ENCODE data around the gene UBR1. TPM values are rescaled to one million over a fixed set of nuclear protein-coding genes. Genes with fewer than 3 reads are reported as not detected.

UBR1 gene
- total RNA-seq, 1 experiment from 2014 or later: 18.9 TPM

- DNase-seq (ENCODE audit: low spot score): no peak
- no peak for ATAC-seq
- Mint-ChIP-seq H3K9me3 (peaks cover 21% of the 10 kb centered on the region), H3K36me3 (peaks cover 55% of the 10 kb centered on the region), H3K4me1 (no peaks in the 10 kb centered on the region), H3K27ac (no peak overlapping the region), H3K27me3 (ENCODE audit: low read depth) (no peaks in the 10 kb centered on the region), H3K4me3 (no peak overlapping the region)
- ChIA-PET POLR2A (no interaction called here), CTCF (no interaction called here)
- TF ChIP-seq FOXJ3 (CRISPR knock-in tag; IDR thresholded peaks at IDR 0.05; ENCODE audit: borderline replicate concordance) (no peak), CBFB (CRISPR knock-in tag; IDR thresholded peaks at IDR 0.05; ENCODE audit: low read depth) (no peak), TCF7 (CRISPR knock-in tag; IDR thresholded peaks at IDR 0.05; ENCODE audit: low read depth) (no peak), USF2 (CRISPR knock-in tag; IDR thresholded peaks at IDR 0.05) (no peak), NR2C2 (CRISPR knock-in tag; IDR thresholded peaks at IDR 0.05) (no peak), ZNF425 (CRISPR knock-in tag; conservative IDR thresholded peaks at IDR 0.05) (no peak), ZNF232 (CRISPR knock-in tag; IDR thresholded peaks at IDR 0.05) (no peak), ZNF512 (CRISPR knock-in tag; IDR thresholded peaks at IDR 0.05; ENCODE audit: borderline replicate concordance) (no peak), HMGA2 (CRISPR knock-in tag; IDR thresholded peaks at IDR 0.05) (no peak), ZNF281 (CRISPR knock-in tag; IDR thresholded peaks at IDR 0.05) (no peak), KAT7 (CRISPR knock-in tag; IDR thresholded peaks at IDR 0.05; ENCODE audit: borderline replicate concordance) (no peak)
Observed at GRCh38 chr15:42974202-42974862, 131.5 kb downstream of the UBR1 start.

GRCh38 chr15:42973114-42973513 lies 132.7 kb downstream of the UBR1 start:
- ATAC-seq (no peak), DNase-seq (ENCODE audit: low spot score) (no peak)
- Mint-ChIP-seq H3K36me3 (peaks cover 64% of the 10 kb centered on the region), H3K27ac (no peak overlapping the region), H3K4me3 (no peak overlapping the region), H3K9me3 (peaks cover 24% of the 10 kb centered on the region), H3K4me1 (no peaks in the 10 kb centered on the region), H3K27me3 (ENCODE audit: low read depth) (no peaks in the 10 kb centered on the region)
- ChIA-PET CTCF (no interaction called here), POLR2A (no interaction called here)
- no peak for TF ChIP-seq ZNF121 (CRISPR knock-in tag; IDR thresholded peaks at IDR 0.05)
- TF ChIP-seq IRF1 (CRISPR knock-in tag; IDR thresholded peaks at IDR 0.05): no peak
- TF ChIP-seq SP1 (CRISPR knock-in tag; conservative IDR thresholded peaks at IDR 0.05): no peak
- TF ChIP-seq ARID4B (CRISPR knock-in tag; IDR thresholded peaks at IDR 0.05; ENCODE audit: borderline replicate concordance): no peak
- no peak for TF ChIP-seq CREB1 (CRISPR knock-in tag; IDR thresholded peaks at IDR 0.05)
- no peak for TF ChIP-seq NFYB (CRISPR knock-in tag; conservative IDR thresholded peaks at IDR 0.05; ENCODE audit: low read depth)
- TF ChIP-seq SMAD3 (CRISPR knock-in tag; IDR thresholded peaks at IDR 0.05; ENCODE audit: borderline replicate concordance): no peak
- TF ChIP-seq IRF2 (CRISPR knock-in tag; IDR thresholded peaks at IDR 0.05; ENCODE audit: borderline replicate concordance, low read depth): no peak
- TF ChIP-seq MYBL2 (CRISPR knock-in tag; IDR thresholded peaks at IDR 0.05): no peak
- no peak for TF ChIP-seq ZNF219 (CRISPR knock-in tag; IDR thresholded peaks at IDR 0.05; ENCODE audit: borderline replicate concordance)
- no peak for TF ChIP-seq JUN (CRISPR knock-in tag; IDR thresholded peaks at IDR 0.05)
